T47D (cell line): ENCODE results near the gene FBXL20.

ENCODE experiments used
- DNase-seq, 2 experiments: peaks; one replicate each; pipeline versions ENCODE4 v3.0.0 to v3.0.0-alpha.2; 2011 to 2012; ENCODE audit warnings: low read depth in 1 of 2, low spot score in 1 of 2
- JUND ChIP-seq: IDR thresholded peaks from 2 replicates; pipeline ENCODE4 v1.6.1; 2012; ENCODE audit warnings: low read depth
- in situ Hi-C: cut with HindIII; loops from 2 replicates; pipeline ENCODE4 v1.10.0; 2016; ENCODE audit warnings: low sequenced_read_pairs, low pct_unique_long_range_greater_than_20kb

FBXL20 gene

GRCh38 chr17:39204245-39204644 lies 197.2 kb downstream of the FBXL20 start:
- in situ Hi-C loops, result no loop called here
- TF ChIP-seq JUND, result no peak
- DNase-seq, result no peak
